ENCODE results near the gene NFXL1.

GRCh38 chr4:47882228-47882627, 32.2 kb downstream of the NFXL1 start:
- TF ChIP-seq CTCF (IDR thresholded peaks at IDR 0.05) (no peak), EZH2 (IDR thresholded peaks at IDR 0.05; ENCODE audit: borderline replicate concordance, insufficient read depth, low read depth, low read length, poor library complexity, severe bottlenecking) (no peak)
